ENCODE data around the gene KLKB1.

GRCh38 chr4:186249785-186250754 lies 22.8 kb downstream of the KLKB1 start:
- TF ChIP-seq, protein P1, sequence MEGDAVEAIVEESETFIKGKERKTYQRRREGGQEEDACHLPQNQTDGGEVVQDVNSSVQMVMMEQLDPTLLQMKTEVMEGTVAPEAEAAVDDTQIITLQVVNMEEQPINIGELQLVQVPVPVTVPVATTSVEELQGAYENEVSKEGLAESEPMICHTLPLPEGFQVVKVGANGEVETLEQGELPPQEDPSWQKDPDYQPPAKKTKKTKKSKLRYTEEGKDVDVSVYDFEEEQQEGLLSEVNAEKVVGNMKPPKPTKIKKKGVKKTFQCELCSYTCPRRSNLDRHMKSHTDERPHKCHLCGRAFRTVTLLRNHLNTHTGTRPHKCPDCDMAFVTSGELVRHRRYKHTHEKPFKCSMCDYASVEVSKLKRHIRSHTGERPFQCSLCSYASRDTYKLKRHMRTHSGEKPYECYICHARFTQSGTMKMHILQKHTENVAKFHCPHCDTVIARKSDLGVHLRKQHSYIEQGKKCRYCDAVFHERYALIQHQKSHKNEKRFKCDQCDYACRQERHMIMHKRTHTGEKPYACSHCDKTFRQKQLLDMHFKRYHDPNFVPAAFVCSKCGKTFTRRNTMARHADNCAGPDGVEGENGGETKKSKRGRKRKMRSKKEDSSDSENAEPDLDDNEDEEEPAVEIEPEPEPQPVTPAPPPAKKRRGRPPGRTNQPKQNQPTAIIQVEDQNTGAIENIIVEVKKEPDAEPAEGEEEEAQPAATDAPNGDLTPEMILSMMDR (conservative IDR thresholded peaks at IDR 0.05 in 1 of 2, IDR thresholded peaks at IDR 0.05 in 1 of 2; ENCODE audit: low read depth in 1 of 2, low read length in 2 of 2), result no peak
- no peak for TF ChIP-seq EZH2 (IDR thresholded peaks at IDR 0.05; ENCODE audit: low read length, missing control alignments)

Data from fibroblast of lung (primary cell).